GM19328 (cell line): Measurements from ENCODE around the gene TNK2.
"Not testable (repeated sequence)": the region's sequence is repeated elsewhere in the genome, so short reads cannot be mapped to it uniquely, and the experiment has no call there.

Source experiments
- ATAC-seq: cut with Tn5 transposase; IDR thresholded peaks from one replicate; pipeline ENCODE4 v1.9.1; 2021; ENCODE audit warnings: mild to moderate bottlenecking, moderate library complexity; ENCODE audit not compliant: unreplicated experiment

Gene TNK2

GRCh38 chr3:195918176-195918575 lies 9.8 kb upstream of the TNK2 start:
- ATAC-seq, result no peak

- no peak for ATAC-seq
Observed at GRCh38 chr3:195916991-195917390, 8.6 kb upstream of the TNK2 start.

- ATAC-seq, result no peak
Observed at GRCh38 chr3:195916291-195916690, 7.9 kb upstream of the TNK2 start.

- ATAC-seq, result peak; percentile 83
Observed at GRCh38 chr3:195914648-195915473, 6.5 kb upstream of the TNK2 start.

- not testable (repeated sequence) for ATAC-seq
Observed at GRCh38 chr3:195914146-195914545, 5.8 kb upstream of the TNK2 start.

GRCh38 chr3:195913382-195913781 lies 5.0 kb upstream of the TNK2 start:
- no peak for ATAC-seq

GRCh38 chr3:195911946-195912270 lies 3.6 kb upstream of the TNK2 start:
- no peak for ATAC-seq

- ATAC-seq, result no peak
Observed at GRCh38 chr3:195911041-195911945, 2.9 kb upstream of the TNK2 start.

GRCh38 chr3:195910499-195910845 lies 2.1 kb upstream of the TNK2 start:
- no peak for ATAC-seq

GRCh38 chr3:195909644-195910498 lies 1.5 kb upstream of the TNK2 start:
- peak; percentile 42 for ATAC-seq

- peak; percentile 28 for ATAC-seq
Observed at GRCh38 chr3:195908694-195909581, 587 bp upstream of the TNK2 start.

- ATAC-seq, result no peak
Observed at GRCh38 chr3:195907684-195907933, 742 bp downstream of the TNK2 start.

- ATAC-seq, result no peak
Observed at GRCh38 chr3:195906865-195907683, 1.3 kb downstream of the TNK2 start.

- no peak for ATAC-seq
Observed at GRCh38 chr3:195905970-195906864, 2.1 kb downstream of the TNK2 start.

GRCh38 chr3:195904368-195904767 lies 4.0 kb downstream of the TNK2 start:
- ATAC-seq, result no peak

- no peak for ATAC-seq
Observed at GRCh38 chr3:195903950-195904290, 4.4 kb downstream of the TNK2 start.

GRCh38 chr3:195902634-195903033 lies 5.7 kb downstream of the TNK2 start:
- ATAC-seq, result not testable (repeated sequence)

GRCh38 chr3:195901836-195902585 lies 6.3 kb downstream of the TNK2 start:
- ATAC-seq, result not testable (repeated sequence)
